Endothelial cell of umbilical vein (primary cell): ENCODE measurements around the gene LRP5. TPM values are rescaled to one million over a fixed set of nuclear protein-coding genes. Genes with fewer than 3 reads are reported as not detected.

Experiments
- BruUV-seq: library from RNA; stranded (reverse); fragments of 400-500 nt; replicated peaks from 2 replicates; lab custom pipeline; 2021; lab: Mats Ljungman, UMichigan
- CTCF ChIA-PET: fragments of 300-600, 350-600 bp; sonication (Branson Sonifier 250); formaldehyde crosslinking; loops from one replicate; lab custom pipeline; 2021; ENCODE audit warnings: antibody characterized with exemption, inconsistent platforms; lab: Charles Lee
- POLR2A ChIA-PET: fragments of 300-600, 350-600 bp; sonication (Branson Sonifier 250); formaldehyde crosslinking; loops from one replicate; lab custom pipeline; 2021; ENCODE audit warnings: antibody characterized with exemption, inconsistent platforms; lab: Charles Lee
- DNase-seq: peaks from one replicate; pipeline ENCODE4 v3.0.0-alpha.2; 2011; ENCODE audit warnings: low read depth, low spot score
- FAIRE-seq: peaks from 2 replicates; lab custom pipeline; 2011; peaks lifted over from hg19 to GRCh38; lab: Jason Lieb, UNC
- H2AFZ ChIP-seq: 2 replicates; pipeline ENCODE4 v1.6.0; 2012; ENCODE audit warnings: low read depth, low read length, control low read depth, inconsistent platforms
- H3K27ac ChIP-seq: 2 replicates; pipeline ENCODE4 v1.5.1; 2011; ENCODE audit warnings: low read depth, mild to moderate bottlenecking, control low read depth, low read length, moderate library complexity; ENCODE audit not compliant: insufficient read depth
- H3K27me3 ChIP-seq, 2 experiments: 2 replicates each; pipeline versions ENCODE4 v1.6.0 to v1.6.1; 2011; ENCODE audit warnings: low read length in 2 of 2, mixed read lengths in 1 of 2; ENCODE audit not compliant: control insufficient read depth in 2 of 2, insufficient read depth in 2 of 2
- H3K36me3 ChIP-seq, 2 experiments: 2 replicates in 1 of 2; 3 replicates in 1 of 2; pipeline ENCODE4 v1.5.1; 2011; ENCODE audit warnings: low read length in 2 of 2, mild to moderate bottlenecking in 1 of 2, moderate library complexity in 1 of 2; ENCODE audit not compliant: control insufficient read depth in 2 of 2, insufficient read depth in 2 of 2; ENCODE audit errors: extremely low read depth in 1 of 2
- H3K4me1 ChIP-seq: 3 replicates; pipeline ENCODE4 v1.5.1; 2011; ENCODE audit warnings: mild to moderate bottlenecking, low read length; ENCODE audit not compliant: control insufficient read depth, insufficient read depth; ENCODE audit errors: extremely low read depth
- H3K4me2 ChIP-seq: 2 replicates; pipeline ENCODE4 v1.6.1; 2011; ENCODE audit warnings: low read length, control low read depth, mixed read lengths; ENCODE audit not compliant: insufficient read depth
- H3K4me3 ChIP-seq, 3 experiments: fragments of 200-600 bp in 1 of 3; sonication (generic), shearing (Covaris generic) in 1 of 3; replicated peaks in 1 of 3; 2 replicates each; pipeline ENCODE4 v1.5.1; 2011 to 2016; ENCODE audit warnings: control low read depth in 3 of 3, low read length in 3 of 3, mild to moderate bottlenecking in 2 of 3, inconsistent platforms in 1 of 3, low read depth in 1 of 3, moderate library complexity in 1 of 3; ENCODE audit not compliant: insufficient read depth in 1 of 3
- H3K79me2 ChIP-seq: 2 replicates; pipeline ENCODE4 v1.6.0; 2012; ENCODE audit warnings: low read length, inconsistent platforms; ENCODE audit not compliant: control insufficient read depth, insufficient read depth
- H3K9ac ChIP-seq: replicated peaks from 2 replicates; pipeline ENCODE3; 2011; ENCODE audit warnings: low read length, control low read depth; ENCODE audit not compliant: insufficient read depth; ENCODE audit errors: extremely low read depth
- H3K9me1 ChIP-seq: replicated peaks from 3 replicates; pipeline ENCODE4 v1.6.0; 2011; ENCODE audit warnings: mild to moderate bottlenecking, low read length; ENCODE audit not compliant: control insufficient read depth, insufficient read depth; ENCODE audit errors: extremely low read depth
- H3K9me3 ChIP-seq: replicated peaks from 2 replicates; pipeline ENCODE4 v1.5.1; 2012; ENCODE audit warnings: low read length, inconsistent platforms; ENCODE audit not compliant: control insufficient read depth, insufficient read depth
- H4K20me1 ChIP-seq: replicated peaks from 2 replicates; pipeline ENCODE3; 2011; ENCODE audit warnings: mild to moderate bottlenecking, low read length; ENCODE audit not compliant: control insufficient read depth, insufficient read depth; ENCODE audit errors: extremely low read depth
- CTCF ChIP-seq, 2 donors: IDR thresholded peaks; 1 replicate in 1 of 2; 2 replicates in 1 of 2; pipeline ENCODE4 v1.5.1; 2011; ENCODE audit warnings: low read length in 2 of 2, mild to moderate bottlenecking in 2 of 2, moderate library complexity in 2 of 2, control low read depth in 1 of 2, inconsistent platforms in 1 of 2, low read depth in 1 of 2; ENCODE audit not compliant: insufficient read depth in 1 of 2; ENCODE audit errors: extremely low read depth in 1 of 2
- EZH2 ChIP-seq: IDR thresholded peaks from 2 replicates; pipeline ENCODE4 v1.6.1; 2012; ENCODE audit warnings: borderline replicate concordance, low read depth, mild to moderate bottlenecking, moderate library complexity, low read length, inconsistent platforms; ENCODE audit not compliant: severe bottlenecking
- FOS ChIP-seq: IDR thresholded peaks from 2 replicates; pipeline ENCODE4 v1.6.1; 2011; ENCODE audit warnings: mild to moderate bottlenecking, low read length, moderate library complexity, borderline replicate concordance; ENCODE audit not compliant: insufficient read depth
- GATA2 ChIP-seq: IDR thresholded peaks from 2 replicates; pipeline ENCODE4 v1.7.0; 2011; ENCODE audit warnings: low read depth, mild to moderate bottlenecking, moderate library complexity, mixed read lengths, low read length; ENCODE audit not compliant: insufficient read length, insufficient read depth
- JUN ChIP-seq: IDR thresholded peaks from 2 replicates; pipeline ENCODE4 v1.6.1; 2011; ENCODE audit warnings: borderline replicate concordance, low read depth; ENCODE audit not compliant: insufficient read length, insufficient read depth
- MAX ChIP-seq: IDR thresholded peaks from 2 replicates; pipeline ENCODE4 v1.6.1; 2011; ENCODE audit not compliant: insufficient read depth, insufficient read length
- MYC ChIP-seq: IDR thresholded peaks from one replicate; pipeline ENCODE4 v1.6.1; 2011; ENCODE audit warnings: mild to moderate bottlenecking, low read depth, low read length
- POLR2A ChIP-seq: IDR thresholded peaks from 2 replicates; pipeline ENCODE4 v1.6.1; 2012; ENCODE audit warnings: low read depth, mild to moderate bottlenecking, control low read depth, low read length
- POLR2AphosphoS5 ChIP-seq: IDR thresholded peaks from 2 replicates; pipeline ENCODE4 v1.6.1; 2012; ENCODE audit warnings: low read depth, mild to moderate bottlenecking, control low read depth, low read length, moderate library complexity; ENCODE audit not compliant: insufficient read depth
- dilution Hi-C: fragments of 300-500 bp; cut with MboI; formaldehyde crosslinking; loops from one replicate; pipeline ENCODE4 v1.15.0; 2019; ENCODE audit warnings: low sequenced_read_pairs; ENCODE audit not compliant: extremely low pct_ligation_motif_present
- intact Hi-C: fragments of 100-400 bp; cut with micrococcal nuclease; formaldehyde crosslinking; loops from one replicate; pipeline ENCODE4 v1.10.0; 2022
- polyA plus RNA-seq, 4 experiments: library from polyadenylated mRNA; depleted of rRNA in 3 of 4; stranded (reverse) in 3 of 4; unstranded in 1 of 4; fragments of >200 nt; gene quantifications; 2 replicates each; pipeline versions ENCODE4 v1.2.1 to v1.2.3, GENCODE V29; 2011 to 2012; ENCODE audit warnings: missing spikeins in 1 of 4
- total RNA-seq: library from RNA; stranded (reverse); gene quantifications from 2 replicates; pipeline ENCODE4 v1.2.3, GENCODE V29; 2021

Gene LRP5
- total and polyA plus RNA-seq, 2 donors (not counting 3 experiments of a cell fraction or from before 2014, with no cell fraction given), result 35.1 to 51.8 TPM

GRCh38 chr11:68480193-68480592 lies 167.8 kb downstream of the LRP5 start:
- no peak for DNase-seq
- peaks cover 3% of the 10 kb centered on the region for H3K9me1 ChIP-seq
- H3K4me3 ChIP-seq, result no peak overlapping the region
- dilution Hi-C loops (no loop called here), intact Hi-C loops (no loop called here)
- H3K4me2 ChIP-seq, result no peak overlapping the region
- no peak for TF ChIP-seq CTCF (IDR thresholded peaks at IDR 0.05; ENCODE audit: extremely low read depth in 1 of 2, insufficient read depth in 1 of 2, low read depth in 1 of 2, low read length in 2 of 2)
- TF ChIP-seq MAX, result no peak
- TF ChIP-seq GATA2, result no peak
- CTCF ChIA-PET, result no interaction called here
- POLR2A ChIA-PET, result no interaction called here
- no peaks in the 10 kb centered on the region for H3K36me3 ChIP-seq
- H3K79me2 ChIP-seq, result peaks cover 91% of the 10 kb centered on the region
- H3K27me3 ChIP-seq, result no peaks in the 10 kb centered on the region
- no peak overlapping the region for H3K27ac ChIP-seq
- no peak for FAIRE-seq
- no peaks in the 10 kb centered on the region for H3K9me3 ChIP-seq
- no TSS peak for BruUV-seq
- H2AFZ ChIP-seq, result no peak overlapping the region
- H3K4me1 ChIP-seq, result no peaks in the 10 kb centered on the region
- H3K9ac ChIP-seq, result no peak overlapping the region
- H4K20me1 ChIP-seq, result peaks cover 27% of the 10 kb centered on the region

GRCh38 chr11:68480852-68481510 lies 168.6 kb downstream of the LRP5 start:
- intact Hi-C loops (no loop called here), dilution Hi-C loops (no loop called here)
- Histone ChIP-seq H3K9me1 (peaks cover 3% of the 10 kb centered on the region), H3K4me1 (no peaks in the 10 kb centered on the region), H3K27me3 (no peaks in the 10 kb centered on the region), H4K20me1 (peaks cover 30% of the 10 kb centered on the region), H3K4me2 (no peak overlapping the region), H3K9me3 (no peaks in the 10 kb centered on the region), H3K4me3 (no peak overlapping the region), H2AFZ (no peak overlapping the region), H3K79me2 (peaks cover 96% of the 10 kb centered on the region), H3K36me3 (no peaks in the 10 kb centered on the region), H3K27ac (no peak overlapping the region), H3K9ac (no peak overlapping the region)
- ChIA-PET CTCF (no interaction called here), POLR2A (no interaction called here)
- BruUV-seq, result no TSS peak
- DNase-seq, result no peak
- FAIRE-seq, result no peak
- no peak for TF ChIP-seq POLR2A
- TF ChIP-seq CTCF (IDR thresholded peaks at IDR 0.05; ENCODE audit: extremely low read depth in 1 of 2, insufficient read depth in 1 of 2, low read depth in 1 of 2, low read length in 2 of 2), result no peak
- TF ChIP-seq MYC, result no peak
- TF ChIP-seq GATA2, result no peak
- TF ChIP-seq FOS, result no peak
- no peak for TF ChIP-seq JUN
- no peak for TF ChIP-seq MAX
- TF ChIP-seq POLR2AphosphoS5, result no peak
- TF ChIP-seq EZH2, result no peak
